GM21423 (cell line): ENCODE measurements around the gene PTCH2.

ENCODE experiments used
- ATAC-seq: cut with Tn5 transposase; IDR thresholded peaks from one replicate; pipeline ENCODE4 v1.9.1; 2021; ENCODE audit warnings: mild to moderate bottlenecking, moderate library complexity; ENCODE audit not compliant: unreplicated experiment

Gene PTCH2

GRCh38 chr1:44785029-44785380 lies 58.0 kb downstream of the PTCH2 start:
- ATAC-seq, result no peak

DNA sequence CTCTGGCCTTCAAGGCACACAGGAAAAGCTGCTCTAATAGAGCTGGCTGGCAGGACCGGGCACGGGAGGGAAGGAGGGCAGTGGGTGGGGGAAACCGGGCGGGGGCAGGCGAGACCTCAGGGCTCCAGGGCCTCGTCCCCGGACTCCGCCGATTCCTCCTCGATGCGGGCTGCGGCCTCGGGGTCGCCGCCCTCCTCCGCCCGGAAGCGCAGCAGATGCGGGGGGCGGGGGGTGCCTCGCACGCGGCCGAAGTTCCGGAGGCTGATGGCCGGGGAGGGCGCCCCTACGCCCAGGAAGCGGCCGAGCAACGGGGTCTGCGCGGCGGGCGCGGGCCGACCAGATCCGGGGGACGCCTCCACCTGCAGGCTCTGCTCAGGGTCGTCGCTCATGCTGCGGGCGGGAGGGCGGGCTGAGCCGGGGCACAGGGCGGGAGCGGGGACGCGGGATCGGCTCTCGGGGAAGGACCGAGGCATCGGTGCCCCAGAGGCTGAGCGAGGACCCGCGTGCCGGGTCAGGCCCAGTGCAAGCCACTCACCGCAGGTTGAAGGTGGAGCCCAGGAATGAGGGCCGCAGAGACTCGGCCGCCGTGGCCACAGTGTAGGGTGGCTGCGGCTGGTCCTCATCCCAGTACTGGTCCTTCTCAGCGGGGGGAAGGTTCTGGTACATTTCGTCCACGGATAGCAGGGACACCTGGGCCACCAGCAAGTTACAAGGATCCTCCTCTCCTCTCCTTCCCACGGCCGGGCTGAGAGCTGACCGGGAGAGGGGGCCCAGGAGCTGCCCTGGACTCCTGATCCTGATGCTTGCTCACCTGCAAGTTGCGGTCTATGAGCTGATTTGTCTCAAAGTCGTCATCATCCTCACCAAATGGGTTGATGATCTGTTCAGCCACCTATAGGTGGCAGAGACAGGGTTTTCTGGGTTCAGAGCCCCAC lies 58.7 kb downstream of the PTCH2 start:
- ATAC-seq, result no peak

- ATAC-seq, result no peak
Measured at GRCh38 chr1:44783697-44784093, 59.4 kb downstream of the PTCH2 start.

DNA sequence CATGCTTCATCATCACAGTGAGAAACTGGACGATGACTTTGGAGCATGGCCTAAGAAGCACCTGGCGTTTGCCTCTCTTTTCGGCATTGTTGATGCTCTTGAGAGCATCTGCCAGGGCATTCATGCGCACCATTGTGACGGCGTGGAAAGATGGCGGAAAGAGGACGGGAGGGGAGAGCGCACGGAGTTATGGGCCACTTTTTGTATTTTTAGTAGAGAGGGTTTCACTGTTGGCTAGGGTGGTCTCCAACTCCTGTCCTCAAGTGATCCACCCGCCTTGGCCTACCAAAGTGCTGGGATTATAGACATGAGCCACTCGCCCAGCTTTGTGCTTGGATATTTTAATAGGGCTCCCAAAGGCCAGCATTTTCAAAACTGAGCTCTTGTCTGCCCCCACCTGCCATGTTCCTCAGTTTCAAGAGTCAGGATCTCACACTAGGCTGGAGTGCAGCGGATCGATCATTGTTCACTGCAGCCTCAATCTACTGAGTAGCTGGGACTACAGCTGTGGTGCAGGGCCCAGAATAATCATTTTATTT lies 62.4 kb downstream of the PTCH2 start:
- ATAC-seq, result no peak

- no peak for ATAC-seq
Measured at GRCh38 chr1:44778705-44779576, 64.1 kb downstream of the PTCH2 start.

DNA sequence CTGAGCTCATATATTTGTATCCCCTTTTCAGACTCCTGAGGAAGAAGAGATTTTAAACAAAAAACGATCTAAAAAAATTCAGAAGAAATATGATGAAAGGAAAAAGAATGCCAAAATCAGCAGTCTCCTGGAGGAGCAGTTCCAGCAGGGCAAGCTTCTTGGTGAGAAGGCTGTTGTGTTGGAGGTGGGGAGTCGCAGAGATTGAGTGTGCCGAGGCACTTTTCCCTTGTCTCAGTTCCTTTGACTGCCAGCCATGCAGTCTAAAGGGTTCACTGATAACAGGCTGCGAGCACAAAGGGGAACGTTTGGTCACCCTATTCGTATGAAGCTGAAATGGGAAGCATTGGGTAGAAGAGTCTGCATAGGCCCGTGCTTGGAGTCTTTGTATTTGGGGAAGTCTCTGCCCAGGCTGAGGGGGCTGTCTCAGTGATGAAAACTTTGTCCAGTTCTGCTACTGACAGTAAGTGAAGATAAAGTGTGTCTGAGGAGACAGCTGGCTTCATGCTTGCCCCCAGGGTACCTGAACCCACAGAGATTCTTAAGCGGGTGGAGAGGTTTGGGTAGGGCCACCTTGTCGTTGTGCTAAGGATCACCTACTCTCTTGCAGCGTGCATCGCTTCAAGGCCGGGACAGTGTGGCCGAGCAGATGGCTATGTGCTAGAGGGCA lies 65.0 kb downstream of the PTCH2 start:
- no peak for ATAC-seq

- ATAC-seq, result no peak
Measured at GRCh38 chr1:44777547-44777946, 65.5 kb downstream of the PTCH2 start.

DNA sequence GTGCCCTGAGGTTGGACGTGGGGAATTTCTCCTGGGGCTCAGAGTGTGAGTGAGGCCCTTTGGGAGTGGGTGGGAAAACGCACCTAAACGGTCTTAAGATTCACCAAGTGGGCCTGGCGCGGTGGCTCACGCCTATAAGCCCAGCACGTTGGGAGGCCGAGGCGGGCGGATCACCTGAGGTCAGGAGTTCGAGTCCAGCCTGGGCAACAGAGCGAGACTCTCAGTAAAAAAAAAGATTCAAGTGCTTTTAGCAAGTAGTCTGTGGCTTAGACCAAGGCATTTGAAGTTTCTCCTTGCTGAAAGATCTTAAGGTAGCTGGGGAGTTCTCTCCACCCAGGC lies 66.4 kb downstream of the PTCH2 start:
- no peak for ATAC-seq

DNA sequence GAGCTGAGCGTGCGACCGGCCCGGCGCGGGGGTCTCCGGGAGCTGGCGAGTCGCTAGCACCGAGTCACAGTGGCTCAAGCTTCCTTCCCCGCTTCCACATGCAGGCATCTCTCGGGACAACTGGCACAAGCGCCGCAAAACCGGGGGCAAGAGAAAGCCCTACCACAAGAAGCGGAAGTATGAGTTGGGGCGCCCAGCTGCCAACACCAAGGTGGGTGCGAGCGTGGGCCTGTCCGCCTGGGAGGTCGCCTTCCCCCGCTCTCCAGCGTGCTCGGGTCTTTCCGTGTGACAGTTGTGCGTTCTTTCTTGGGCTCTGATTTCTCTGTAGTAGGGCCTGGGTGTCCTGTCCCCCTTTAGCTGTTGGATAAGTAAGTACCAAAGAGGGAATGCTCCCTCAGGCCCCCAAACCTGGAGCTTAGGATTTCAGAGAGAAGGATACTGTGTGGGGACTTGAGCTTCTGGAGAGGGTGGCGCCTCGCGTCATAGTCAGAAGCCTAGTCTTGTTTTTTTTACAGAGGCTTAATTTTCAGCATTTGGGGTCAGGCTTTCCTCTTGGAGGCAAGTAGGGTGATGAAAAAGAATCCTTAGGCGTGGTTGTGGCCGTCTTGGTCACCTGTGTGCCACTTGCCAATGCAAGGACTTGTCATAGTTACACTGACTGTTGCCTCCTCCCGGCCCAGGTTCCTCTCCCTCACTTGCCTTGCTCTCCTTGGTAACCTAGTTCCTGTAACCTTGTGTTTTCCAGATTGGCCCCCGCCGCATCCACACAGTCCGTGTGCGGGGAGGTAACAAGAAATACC lies 66.9 kb downstream of the PTCH2 start:
- ATAC-seq, result peak; percentile 23

DNA sequence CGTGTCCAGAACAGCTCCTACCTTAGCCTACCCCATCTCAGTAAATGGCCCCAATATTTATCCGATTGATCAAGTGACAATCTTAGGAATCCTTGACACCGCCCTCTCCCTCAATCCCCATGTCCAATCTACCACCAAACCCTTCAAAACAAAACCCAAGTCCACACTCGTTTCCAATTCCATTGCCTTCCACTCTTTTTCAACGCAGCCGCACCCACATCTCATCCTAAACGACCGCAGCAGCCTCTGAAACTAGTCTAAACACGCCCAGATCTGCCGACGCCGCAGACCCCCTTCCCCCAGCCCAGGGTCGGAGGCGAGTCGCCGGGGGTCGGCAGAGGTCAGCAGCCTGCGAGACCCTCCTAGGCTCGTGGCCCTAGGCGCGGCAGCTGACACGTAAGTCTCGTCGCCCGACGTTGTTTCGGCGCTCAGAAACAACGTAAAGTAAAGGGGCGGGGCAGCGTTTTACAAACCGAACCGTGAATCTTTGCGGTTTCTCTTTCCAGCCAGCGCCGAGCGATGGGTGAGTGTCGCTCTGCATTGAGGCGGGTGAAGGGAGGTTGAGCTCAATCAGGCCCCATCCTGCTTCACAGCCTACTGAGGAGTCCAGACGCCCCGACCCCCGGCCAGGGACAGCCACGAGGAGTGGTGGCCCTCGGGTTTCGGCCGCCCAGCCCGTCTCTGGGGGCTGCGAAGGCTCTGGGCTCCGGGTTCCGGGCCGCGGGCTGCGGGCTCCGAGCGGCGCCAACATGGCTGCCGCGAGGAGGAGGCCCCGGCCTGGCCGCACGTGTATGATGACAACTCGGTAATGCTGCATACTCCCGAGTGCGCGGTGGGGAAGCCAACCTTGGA lies 67.7 kb downstream of the PTCH2 start, which contains the start of gene RPS8:
Gene RPS8, plus strand, starts transcription at position 463 of the 852 bp plus-strand sequence. Its CDS starts 57 bp downstream, at position 520.
- peak; percentile 79 for ATAC-seq
